Keratinocyte (primary cell): ENCODE measurements around the gene CABLES2. TPM values are rescaled to one million over a fixed set of nuclear protein-coding genes. Genes with fewer than 3 reads are reported as not detected.

Experiments
- DNase-seq: peaks from one replicate; pipeline ENCODE4 v3.0.0-alpha.2; 2011; ENCODE audit warnings: low read depth, missing footprints, low spot score
- FAIRE-seq: peaks from 2 replicates; lab custom pipeline; 2011; peaks lifted over from hg19 to GRCh38; lab: Jason Lieb, UNC
- H2AFZ ChIP-seq: 2 replicates; pipeline ENCODE4 v1.6.0; 2012; ENCODE audit warnings: low read length, control low read depth, inconsistent platforms; ENCODE audit not compliant: control insufficient read depth
- H3K27ac ChIP-seq: 2 replicates; pipeline ENCODE4 v1.5.1; 2011; ENCODE audit warnings: low read length; ENCODE audit not compliant: control insufficient read depth, insufficient read depth
- H3K27me3 ChIP-seq: 3 replicates; pipeline ENCODE4 v1.6.0; 2011; ENCODE audit warnings: low read length; ENCODE audit not compliant: control insufficient read depth, insufficient read depth; ENCODE audit errors: extremely low read depth
- H3K36me3 ChIP-seq, 2 experiments: 2 replicates in 1 of 2; 3 replicates in 1 of 2; pipeline ENCODE4 v1.5.1; 2011; ENCODE audit warnings: low read length in 2 of 2, mild to moderate bottlenecking in 1 of 2; ENCODE audit not compliant: control insufficient read depth in 2 of 2, insufficient read depth in 2 of 2; ENCODE audit errors: extremely low read depth in 1 of 2
- H3K4me1 ChIP-seq: 3 replicates; pipeline ENCODE4 v1.5.1; 2011; ENCODE audit warnings: low read length; ENCODE audit not compliant: control insufficient read depth, insufficient read depth; ENCODE audit errors: extremely low read depth
- H3K4me2 ChIP-seq: 3 replicates; pipeline ENCODE4 v1.6.0; 2011; ENCODE audit warnings: low read depth, low read length; ENCODE audit not compliant: control insufficient read depth, insufficient read depth; ENCODE audit errors: extremely low read depth
- H3K4me3 ChIP-seq, 3 experiments: fragments of 200-600 bp in 1 of 3; sonication (generic) in 1 of 3; 2 replicates in 2 of 3; 3 replicates in 1 of 3; pipeline ENCODE4 v1.5.1; 2011 to 2016; ENCODE audit warnings: low read length in 3 of 3, mild to moderate bottlenecking in 3 of 3, control low read depth in 2 of 3, inconsistent platforms in 1 of 3, low read depth in 1 of 3, mixed read lengths in 1 of 3, mixed run types in 1 of 3, moderate library complexity in 1 of 3; ENCODE audit not compliant: control insufficient read depth in 2 of 3, insufficient read depth in 2 of 3; ENCODE audit errors: extremely low read depth in 1 of 3
- H3K79me2 ChIP-seq: 2 replicates; pipeline ENCODE4 v1.6.0; 2012; ENCODE audit warnings: low read length; ENCODE audit not compliant: control insufficient read depth, insufficient read depth
- H3K9ac ChIP-seq: 3 replicates; pipeline ENCODE4 v1.6.0; 2011; ENCODE audit warnings: low read length; ENCODE audit not compliant: control insufficient read depth, insufficient read depth; ENCODE audit errors: extremely low read depth
- H3K9me1 ChIP-seq: 3 replicates; pipeline ENCODE4 v1.6.0; 2011; ENCODE audit warnings: low read length; ENCODE audit not compliant: control insufficient read depth, insufficient read depth; ENCODE audit errors: extremely low read depth
- H3K9me3 ChIP-seq: 2 replicates; pipeline ENCODE4 v1.5.1; 2012; ENCODE audit warnings: low read depth, low read length; ENCODE audit not compliant: control insufficient read depth
- H4K20me1 ChIP-seq: 3 replicates; pipeline ENCODE4 v1.6.0; 2011; ENCODE audit warnings: low read length; ENCODE audit not compliant: control insufficient read depth, insufficient read depth; ENCODE audit errors: extremely low read depth
- EZH2 ChIP-seq: IDR thresholded peaks from one replicate; pipeline ENCODE4 v1.6.1; 2012; ENCODE audit warnings: inconsistent platforms, mild to moderate bottlenecking, low read length, moderate library complexity
- dilution Hi-C: fragments of 300-500 bp; cut with MboI; formaldehyde crosslinking; loops from one replicate; pipeline ENCODE4 v1.7.0; 2020; ENCODE audit warnings: low sequenced_read_pairs; ENCODE audit not compliant: extremely low pct_ligation_motif_present
- polyA plus RNA-seq, 5 experiments: library from polyadenylated mRNA; depleted of rRNA in 3 of 5; stranded (reverse) in 3 of 5; stranded (forward) in 1 of 5; unstranded in 1 of 5; fragments of >200 nt; gene quantifications; 1 replicate in 1 of 5; 2 replicates in 3 of 5; 3 replicates in 1 of 5; pipeline versions ENCODE4 v1.2.1 to v1.2.3, GENCODE V29; 2011 to 2012; ENCODE audit warnings: missing spikeins in 2 of 5, low read depth in 1 of 5, low replicate concordance in 1 of 5
- TF ChIP-seq, protein P1 (sequence below), 3 experiments: IDR thresholded peaks in 1 of 3; conservative IDR thresholded peaks in 1 of 3; optimal IDR thresholded peaks in 1 of 3; 2 replicates in 2 of 3; 3 replicates in 1 of 3; pipeline versions ENCODE3 to v1.5.1; 2011; ENCODE audit warnings: low read length in 3 of 3, mild to moderate bottlenecking in 3 of 3, moderate library complexity in 2 of 3, control low read depth in 1 of 3, inconsistent platforms in 1 of 3; ENCODE audit not compliant: insufficient read depth in 2 of 3; ENCODE audit errors: extremely low read depth in 1 of 3

CABLES2 gene
- polyA plus RNA-seq, 1 donor (not counting 4 experiments of a cell fraction or from before 2014, with no cell fraction given), result 2.2 TPM

DNA sequence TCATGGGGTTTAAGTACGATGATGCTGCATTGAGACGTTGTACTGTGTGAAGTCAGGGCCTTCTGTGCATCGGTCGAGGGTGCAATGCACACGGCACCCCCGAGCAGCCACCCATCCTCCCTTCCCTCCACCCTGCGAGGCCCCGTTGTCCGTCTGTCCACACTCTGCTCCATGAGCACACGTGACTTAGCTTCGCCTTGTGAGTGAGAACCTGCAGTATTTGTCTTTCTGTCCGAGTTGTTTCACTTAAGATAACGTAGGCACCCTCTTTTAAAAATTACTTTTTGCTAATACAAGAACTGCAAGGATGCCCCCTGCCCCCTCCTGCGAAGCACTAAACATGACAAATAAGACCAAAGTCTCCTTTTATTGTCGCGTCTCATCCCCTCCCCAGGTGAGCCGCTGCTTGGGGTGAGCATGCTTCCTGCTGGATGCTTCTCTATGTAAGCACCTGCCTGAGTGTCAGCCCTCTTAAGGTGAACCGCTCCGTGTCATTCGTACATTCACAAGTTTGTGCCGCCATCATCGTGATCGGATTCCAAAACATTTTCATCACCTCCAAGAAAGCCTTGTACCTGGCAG lies 23.9 kb upstream of the CABLES2 start:
- no peak overlapping the region for H3K4me3 ChIP-seq
- TF ChIP-seq, protein P1, sequence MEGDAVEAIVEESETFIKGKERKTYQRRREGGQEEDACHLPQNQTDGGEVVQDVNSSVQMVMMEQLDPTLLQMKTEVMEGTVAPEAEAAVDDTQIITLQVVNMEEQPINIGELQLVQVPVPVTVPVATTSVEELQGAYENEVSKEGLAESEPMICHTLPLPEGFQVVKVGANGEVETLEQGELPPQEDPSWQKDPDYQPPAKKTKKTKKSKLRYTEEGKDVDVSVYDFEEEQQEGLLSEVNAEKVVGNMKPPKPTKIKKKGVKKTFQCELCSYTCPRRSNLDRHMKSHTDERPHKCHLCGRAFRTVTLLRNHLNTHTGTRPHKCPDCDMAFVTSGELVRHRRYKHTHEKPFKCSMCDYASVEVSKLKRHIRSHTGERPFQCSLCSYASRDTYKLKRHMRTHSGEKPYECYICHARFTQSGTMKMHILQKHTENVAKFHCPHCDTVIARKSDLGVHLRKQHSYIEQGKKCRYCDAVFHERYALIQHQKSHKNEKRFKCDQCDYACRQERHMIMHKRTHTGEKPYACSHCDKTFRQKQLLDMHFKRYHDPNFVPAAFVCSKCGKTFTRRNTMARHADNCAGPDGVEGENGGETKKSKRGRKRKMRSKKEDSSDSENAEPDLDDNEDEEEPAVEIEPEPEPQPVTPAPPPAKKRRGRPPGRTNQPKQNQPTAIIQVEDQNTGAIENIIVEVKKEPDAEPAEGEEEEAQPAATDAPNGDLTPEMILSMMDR (optimal IDR thresholded peaks at IDR 0.05 in 1 of 3, IDR thresholded peaks at IDR 0.05 in 1 of 3, conservative IDR thresholded peaks at IDR 0.05 in 1 of 3; ENCODE audit: extremely low read depth in 1 of 3, insufficient read depth in 2 of 3, low read length in 3 of 3), result no peak
- TF ChIP-seq EZH2, result no peak
- peaks cover 12% of the 10 kb centered on the region for H3K4me1 ChIP-seq
- no peak overlapping the region for H3K9ac ChIP-seq
- H2AFZ ChIP-seq, result no peak overlapping the region
- no peak overlapping the region for H3K27ac ChIP-seq
- DNase-seq, result no peak
- no peak for FAIRE-seq
- dilution Hi-C loops, result loop anchor here (25.0 kb wide), 1 partner anchor 106 kb away; no protein-coding TSS in a partner anchor
- H3K9me1 ChIP-seq, result no peaks in the 10 kb centered on the region
- peaks cover 3% of the 10 kb centered on the region for H4K20me1 ChIP-seq
- H3K36me3 ChIP-seq, result no peaks in the 10 kb centered on the region
- H3K79me2 ChIP-seq, result no peaks in the 10 kb centered on the region
- no peaks in the 10 kb centered on the region for H3K9me3 ChIP-seq
- no peak overlapping the region for H3K4me2 ChIP-seq
- H3K27me3 ChIP-seq, result peaks cover 16% of the 10 kb centered on the region

DNA sequence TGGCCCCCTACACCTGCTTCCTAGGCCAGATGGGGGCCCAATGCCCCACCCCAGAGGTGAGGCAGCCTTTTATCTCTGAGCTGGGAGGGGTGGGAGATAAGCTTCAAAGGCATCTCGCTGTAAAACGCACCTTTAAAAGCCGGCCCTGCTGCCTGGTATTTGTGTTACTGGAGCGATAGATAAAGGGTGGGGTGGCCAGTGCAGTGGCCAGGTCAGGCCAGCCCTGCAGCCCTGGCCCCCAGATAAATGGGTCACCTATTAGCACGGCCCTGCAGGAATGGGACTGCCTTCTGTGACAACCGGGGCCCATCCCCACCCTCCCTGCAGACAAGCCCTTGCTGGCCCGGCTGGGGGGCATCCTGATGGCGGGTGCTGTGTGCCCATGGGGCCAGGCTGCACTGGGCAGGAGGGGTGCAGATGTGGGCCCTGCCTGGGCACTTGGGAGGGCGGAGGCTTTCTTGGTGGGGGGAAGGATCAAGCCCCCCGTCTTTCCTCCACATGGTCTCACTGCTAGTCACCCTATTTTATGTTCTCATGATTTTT lies 23.3 kb upstream of the CABLES2 start:
- H3K4me2 ChIP-seq, result no peak overlapping the region
- H3K36me3 ChIP-seq, result no peaks in the 10 kb centered on the region
- FAIRE-seq (no peak), DNase-seq (no peak)
- peaks cover 3% of the 10 kb centered on the region for H4K20me1 ChIP-seq
- H3K4me1 ChIP-seq, result peaks cover 12% of the 10 kb centered on the region
- H3K79me2 ChIP-seq, result no peaks in the 10 kb centered on the region
- TF ChIP-seq EZH2, result no peak
- dilution Hi-C loops, result loop anchor here (25.0 kb wide), 1 partner anchor 107 kb away; no protein-coding TSS in a partner anchor
- no peak overlapping the region for H3K27ac ChIP-seq
- H3K4me3 ChIP-seq, result no peak overlapping the region
- H2AFZ ChIP-seq, result no peak overlapping the region
- no peak overlapping the region for H3K9ac ChIP-seq
- H3K9me3 ChIP-seq, result no peaks in the 10 kb centered on the region
- H3K27me3 ChIP-seq, result peaks cover 16% of the 10 kb centered on the region
- H3K9me1 ChIP-seq, result no peaks in the 10 kb centered on the region
